Measurements from ENCODE around the gene SLC17A3.

DNA sequence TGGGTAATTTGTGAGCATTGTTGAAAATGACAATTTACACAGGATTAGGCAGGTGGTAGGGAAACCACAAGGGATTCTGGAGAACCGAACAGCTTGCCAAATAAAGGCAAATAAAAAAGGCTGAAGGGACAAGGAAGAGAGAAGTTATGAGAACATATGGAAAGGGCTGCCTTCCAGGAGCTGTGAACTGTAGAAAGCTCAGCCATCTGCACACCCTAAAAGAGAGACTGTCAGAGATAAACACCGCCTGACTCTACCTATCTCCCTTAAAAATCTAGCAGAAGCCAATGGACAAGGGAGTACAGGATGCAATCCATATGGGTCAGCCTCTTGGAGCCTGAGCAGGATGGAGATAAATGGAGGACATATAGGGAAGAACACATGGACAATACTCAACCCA is 29.5 kb downstream of the SLC17A3 start:
- TF ChIP-seq POLR2AphosphoS5 (IDR thresholded peaks at IDR 0.05; ENCODE audit: low read depth, low read length): no peak
- TF ChIP-seq, protein P1, sequence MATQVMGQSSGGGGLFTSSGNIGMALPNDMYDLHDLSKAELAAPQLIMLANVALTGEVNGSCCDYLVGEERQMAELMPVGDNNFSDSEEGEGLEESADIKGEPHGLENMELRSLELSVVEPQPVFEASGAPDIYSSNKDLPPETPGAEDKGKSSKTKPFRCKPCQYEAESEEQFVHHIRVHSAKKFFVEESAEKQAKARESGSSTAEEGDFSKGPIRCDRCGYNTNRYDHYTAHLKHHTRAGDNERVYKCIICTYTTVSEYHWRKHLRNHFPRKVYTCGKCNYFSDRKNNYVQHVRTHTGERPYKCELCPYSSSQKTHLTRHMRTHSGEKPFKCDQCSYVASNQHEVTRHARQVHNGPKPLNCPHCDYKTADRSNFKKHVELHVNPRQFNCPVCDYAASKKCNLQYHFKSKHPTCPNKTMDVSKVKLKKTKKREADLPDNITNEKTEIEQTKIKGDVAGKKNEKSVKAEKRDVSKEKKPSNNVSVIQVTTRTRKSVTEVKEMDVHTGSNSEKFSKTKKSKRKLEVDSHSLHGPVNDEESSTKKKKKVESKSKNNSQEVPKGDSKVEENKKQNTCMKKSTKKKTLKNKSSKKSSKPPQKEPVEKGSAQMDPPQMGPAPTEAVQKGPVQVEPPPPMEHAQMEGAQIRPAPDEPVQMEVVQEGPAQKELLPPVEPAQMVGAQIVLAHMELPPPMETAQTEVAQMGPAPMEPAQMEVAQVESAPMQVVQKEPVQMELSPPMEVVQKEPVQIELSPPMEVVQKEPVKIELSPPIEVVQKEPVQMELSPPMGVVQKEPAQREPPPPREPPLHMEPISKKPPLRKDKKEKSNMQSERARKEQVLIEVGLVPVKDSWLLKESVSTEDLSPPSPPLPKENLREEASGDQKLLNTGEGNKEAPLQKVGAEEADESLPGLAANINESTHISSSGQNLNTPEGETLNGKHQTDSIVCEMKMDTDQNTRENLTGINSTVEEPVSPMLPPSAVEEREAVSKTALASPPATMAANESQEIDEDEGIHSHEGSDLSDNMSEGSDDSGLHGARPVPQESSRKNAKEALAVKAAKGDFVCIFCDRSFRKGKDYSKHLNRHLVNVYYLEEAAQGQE (IDR thresholded peaks at IDR 0.05; ENCODE audit: insufficient read depth in 1 of 2, low read depth in 2 of 2, low read length in 2 of 2): no peak
- TF ChIP-seq TAF1 (IDR thresholded peaks at IDR 0.05; ENCODE audit: borderline replicate concordance, insufficient read depth, low read length): no peak

Measured in PFSK-1 (cell line).